Measurements from ENCODE around the gene FSCN2. TPM values are rescaled to one million over a fixed set of nuclear protein-coding genes. Genes with fewer than 3 reads are reported as not detected.

Gene FSCN2
- total RNA-seq, 6 experiments from 2014 or later, result 0.71 to 1.4 (median 0.99) TPM

DNA sequence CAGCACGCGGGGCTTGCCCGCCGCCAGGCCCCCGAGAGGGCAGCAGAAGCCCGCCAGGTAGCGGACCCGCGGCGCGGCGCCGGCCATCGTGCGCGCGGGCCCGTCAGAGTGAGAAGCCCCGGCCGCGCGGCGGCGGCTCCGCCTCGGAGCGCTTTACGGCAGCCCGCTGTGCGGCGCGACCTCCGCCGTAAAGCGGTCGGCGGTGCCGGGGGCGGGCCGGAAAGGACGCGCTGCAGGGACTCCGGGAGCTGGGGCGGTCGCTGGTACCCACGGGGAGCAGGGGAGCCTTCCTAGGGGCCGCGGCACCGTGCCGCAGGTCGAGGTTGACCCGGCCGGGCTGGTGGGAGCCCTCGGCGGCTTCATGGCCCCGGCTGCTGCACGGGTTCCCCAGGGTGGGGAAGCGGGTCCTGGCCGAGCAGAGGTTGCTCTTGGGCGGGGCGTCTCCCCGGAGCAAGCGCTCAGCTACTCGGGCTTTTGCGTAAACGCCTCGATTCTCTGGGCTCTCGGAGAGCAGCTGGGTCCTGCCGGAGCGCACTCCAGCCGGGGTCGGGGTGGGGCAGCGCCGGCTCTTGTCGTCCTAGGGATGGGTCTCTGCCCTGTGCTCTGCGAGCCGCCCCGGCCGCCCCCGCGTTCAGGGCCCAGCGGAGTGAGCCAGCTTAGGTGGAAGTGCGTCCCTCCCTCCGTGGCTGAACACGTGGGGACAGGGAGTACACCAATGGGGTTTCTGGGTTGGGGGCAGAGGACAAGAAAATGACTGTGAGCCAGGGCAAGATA is 24.3 kb downstream of the FSCN2 start, which contains the start of gene FAAP100:
Gene FAAP100, minus strand, starts transcription at position 110 of the 774 bp plus-strand sequence. Its CDS starts 23 bp downstream, at position 87.
- H3K9me3 Mint-ChIP-seq, result no peaks in the 10 kb centered on the region
- H3K4me3 Mint-ChIP-seq, result peak within 1 kb of the TSS; percentile 95
- H3K36me3 Mint-ChIP-seq (ENCODE audit: low read depth), result peaks cover 31% of the 10 kb centered on the region
- peaks cover 8% of the 10 kb centered on the region for H3K27me3 Mint-ChIP-seq (ENCODE audit: insufficient read depth)
- TF ChIP-seq, protein P1, sequence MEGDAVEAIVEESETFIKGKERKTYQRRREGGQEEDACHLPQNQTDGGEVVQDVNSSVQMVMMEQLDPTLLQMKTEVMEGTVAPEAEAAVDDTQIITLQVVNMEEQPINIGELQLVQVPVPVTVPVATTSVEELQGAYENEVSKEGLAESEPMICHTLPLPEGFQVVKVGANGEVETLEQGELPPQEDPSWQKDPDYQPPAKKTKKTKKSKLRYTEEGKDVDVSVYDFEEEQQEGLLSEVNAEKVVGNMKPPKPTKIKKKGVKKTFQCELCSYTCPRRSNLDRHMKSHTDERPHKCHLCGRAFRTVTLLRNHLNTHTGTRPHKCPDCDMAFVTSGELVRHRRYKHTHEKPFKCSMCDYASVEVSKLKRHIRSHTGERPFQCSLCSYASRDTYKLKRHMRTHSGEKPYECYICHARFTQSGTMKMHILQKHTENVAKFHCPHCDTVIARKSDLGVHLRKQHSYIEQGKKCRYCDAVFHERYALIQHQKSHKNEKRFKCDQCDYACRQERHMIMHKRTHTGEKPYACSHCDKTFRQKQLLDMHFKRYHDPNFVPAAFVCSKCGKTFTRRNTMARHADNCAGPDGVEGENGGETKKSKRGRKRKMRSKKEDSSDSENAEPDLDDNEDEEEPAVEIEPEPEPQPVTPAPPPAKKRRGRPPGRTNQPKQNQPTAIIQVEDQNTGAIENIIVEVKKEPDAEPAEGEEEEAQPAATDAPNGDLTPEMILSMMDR (IDR thresholded peaks at IDR 0.05), result no peak
- H3K27ac Mint-ChIP-seq, result peak within 1 kb of the TSS; percentile 96
- DNase-seq, result peak; percentile 61
- peaks cover 52% of the 10 kb centered on the region for H3K4me1 Mint-ChIP-seq (ENCODE audit: low read depth)

DNA sequence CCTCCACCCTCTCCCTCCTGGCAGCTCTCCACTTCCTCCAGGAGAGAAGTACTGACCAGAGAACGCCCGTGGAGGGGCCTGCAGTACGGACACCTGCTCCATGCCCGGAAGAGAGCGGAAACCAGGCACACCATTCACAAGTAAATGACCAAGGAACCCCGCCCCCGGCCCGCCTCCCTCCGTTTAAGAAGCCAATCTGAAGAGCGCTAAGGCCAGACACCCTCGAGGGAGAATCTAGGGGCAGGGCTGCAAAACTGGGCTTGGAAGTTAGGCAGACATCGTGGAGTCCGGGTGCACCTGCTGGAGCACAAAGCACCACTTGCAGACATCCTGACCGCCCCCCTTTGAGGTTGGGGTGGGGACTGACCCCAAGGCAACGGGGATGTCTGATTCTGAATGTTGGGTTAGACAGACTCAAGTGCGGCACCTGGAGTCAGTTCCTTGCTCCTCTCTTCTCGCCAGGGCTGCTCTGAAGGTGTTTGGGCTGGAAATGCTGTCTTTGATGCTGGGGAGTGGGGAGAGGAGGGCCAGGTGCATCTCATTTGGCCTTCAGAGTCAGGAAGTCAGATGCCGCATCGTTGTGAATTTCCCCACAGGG is 24.9 kb downstream of the FSCN2 start:
- H3K4me1 Mint-ChIP-seq (ENCODE audit: low read depth), result peaks cover 57% of the 10 kb centered on the region
- H3K4me3 Mint-ChIP-seq, result peak overlapping the region; percentile 89
- peaks cover 8% of the 10 kb centered on the region for H3K27me3 Mint-ChIP-seq (ENCODE audit: insufficient read depth)
- TF ChIP-seq, protein P1 (IDR thresholded peaks at IDR 0.05), result peak; percentile 14; the same call in 1 of the 2 replicates
- no peaks in the 10 kb centered on the region for H3K9me3 Mint-ChIP-seq
- peak overlapping the region; percentile 96 for H3K27ac Mint-ChIP-seq
- H3K36me3 Mint-ChIP-seq (ENCODE audit: low read depth), result peaks cover 36% of the 10 kb centered on the region
- peak; percentile 49 for DNase-seq

DNA sequence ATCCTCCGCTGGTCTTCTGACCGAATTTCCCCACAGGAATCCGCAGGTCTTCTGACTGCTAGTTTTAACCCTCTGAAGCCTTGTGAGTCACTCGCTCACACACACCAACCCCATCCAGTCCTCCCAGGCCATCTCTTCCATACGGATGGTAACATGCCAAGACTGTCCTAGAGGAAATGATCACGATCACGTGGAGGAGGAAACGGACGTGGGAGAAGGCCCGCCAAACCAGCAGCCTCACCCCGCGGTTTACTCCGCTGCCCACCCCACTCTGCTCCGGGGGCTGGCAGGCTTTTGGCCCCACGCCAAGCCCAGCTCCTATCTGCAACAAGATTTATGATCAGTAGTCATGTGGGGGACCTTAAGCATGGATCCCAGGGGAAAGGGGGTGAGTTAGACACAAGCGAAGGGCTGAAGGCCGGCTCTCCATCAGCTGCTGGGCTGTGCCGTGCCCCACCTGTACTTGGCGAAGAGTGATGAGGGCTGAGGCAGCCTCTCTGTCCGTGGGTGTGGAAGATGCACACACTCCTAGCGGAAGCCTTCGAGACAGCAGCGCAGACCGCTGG is 25.5 kb downstream of the FSCN2 start:
- peaks cover 57% of the 10 kb centered on the region for H3K4me1 Mint-ChIP-seq (ENCODE audit: low read depth)

DNA sequence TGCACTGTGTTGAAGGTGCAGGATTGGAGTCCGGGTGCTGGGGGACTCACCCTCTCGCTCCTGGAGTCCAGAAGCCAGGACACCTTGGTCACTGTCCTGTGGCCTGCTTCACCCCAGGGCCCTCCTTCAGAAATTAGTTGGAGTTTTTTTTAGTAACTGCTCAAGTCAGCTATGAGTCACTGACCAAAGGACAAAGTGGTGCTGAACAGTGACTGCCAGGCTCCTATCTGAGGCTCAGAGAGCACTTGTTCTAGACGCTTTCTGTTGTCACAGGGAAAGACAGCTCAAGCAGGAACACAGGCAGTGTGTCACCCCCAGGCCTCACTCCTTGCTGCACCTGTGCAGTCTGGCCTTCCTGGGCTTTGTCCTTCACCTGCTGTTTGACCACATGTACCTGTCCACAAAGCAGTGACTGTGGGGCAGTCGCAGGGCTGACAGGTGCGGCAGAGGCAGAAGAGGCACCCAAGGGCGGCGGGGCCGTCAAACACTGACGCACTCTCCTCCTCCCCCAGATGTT is 28.1 kb downstream of the FSCN2 start:
- TF ChIP-seq, protein P1 (IDR thresholded peaks at IDR 0.05), result no peak
- peak overlapping the region; percentile 72 for H3K27ac Mint-ChIP-seq
- H3K4me1 Mint-ChIP-seq (ENCODE audit: low read depth), result peaks cover 55% of the 10 kb centered on the region
- H3K4me3 Mint-ChIP-seq, result peak overlapping the region; percentile 50
- no peaks in the 10 kb centered on the region for H3K9me3 Mint-ChIP-seq
- H3K27me3 Mint-ChIP-seq (ENCODE audit: insufficient read depth), result peaks cover 8% of the 10 kb centered on the region
- H3K36me3 Mint-ChIP-seq (ENCODE audit: low read depth), result peaks cover 37% of the 10 kb centered on the region
- peak; percentile 48 for DNase-seq

More for the DNA sequence above, 25.5 kb downstream of the FSCN2 start:
- peak overlapping the region; percentile 89 for H3K4me3 Mint-ChIP-seq
- H3K36me3 Mint-ChIP-seq (ENCODE audit: low read depth), result peaks cover 36% of the 10 kb centered on the region
- peak; percentile 96 for DNase-seq
- H3K9me3 Mint-ChIP-seq, result no peaks in the 10 kb centered on the region
- H3K27me3 Mint-ChIP-seq (ENCODE audit: insufficient read depth), result peaks cover 8% of the 10 kb centered on the region
- TF ChIP-seq, protein P1 (IDR thresholded peaks at IDR 0.05), result no peak
- peak overlapping the region; percentile 96 for H3K27ac Mint-ChIP-seq

DNA sequence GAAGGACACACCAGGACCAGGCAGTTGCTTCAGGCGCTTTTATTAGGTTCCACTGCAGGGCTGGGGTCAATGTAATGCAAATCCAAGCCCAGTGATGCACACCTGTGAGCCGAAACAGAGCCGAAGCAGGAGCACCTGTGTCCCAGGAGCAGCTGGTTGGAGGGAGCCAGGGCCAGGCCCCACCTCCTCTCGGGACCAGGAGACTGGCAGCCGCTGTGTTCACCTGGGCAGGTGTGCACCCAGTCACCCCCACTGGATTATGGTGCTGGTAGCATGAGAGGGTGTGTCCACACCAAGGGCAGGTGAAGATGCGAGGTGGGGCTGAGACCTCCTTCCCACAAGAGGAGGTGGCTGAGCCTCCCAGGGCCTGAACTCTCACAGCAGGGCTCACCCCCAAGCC is 28.7 kb downstream of the FSCN2 start:
- Mint-ChIP-seq H3K4me1 (ENCODE audit: low read depth) (peaks cover 58% of the 10 kb centered on the region), H3K27ac (peak overlapping the region; percentile 72)
- DNase-seq, result no peak

More for the DNA sequence above, 28.7 kb downstream of the FSCN2 start:
- peaks cover 40% of the 10 kb centered on the region for H3K36me3 Mint-ChIP-seq (ENCODE audit: low read depth)
- no peaks in the 10 kb centered on the region for H3K9me3 Mint-ChIP-seq
- H3K4me3 Mint-ChIP-seq, result no peak overlapping the region
- TF ChIP-seq, protein P1 (IDR thresholded peaks at IDR 0.05), result no peak
- peaks cover 8% of the 10 kb centered on the region for H3K27me3 Mint-ChIP-seq (ENCODE audit: insufficient read depth)
